GM12801 (cell line): ENCODE measurements around the gene OR4F15.

Source experiments
- TF ChIP-seq, protein P1 (sequence below): IDR thresholded peaks from one replicate; pipeline ENCODE4 v1.5.1; 2011; ENCODE audit warnings: control low read depth; ENCODE audit not compliant: insufficient read length; ENCODE audit errors: extremely low read depth

The OR4F15 gene

GRCh38 chr15:101795455-101795854, 16.5 kb upstream of the OR4F15 start:
- TF ChIP-seq, protein P1, sequence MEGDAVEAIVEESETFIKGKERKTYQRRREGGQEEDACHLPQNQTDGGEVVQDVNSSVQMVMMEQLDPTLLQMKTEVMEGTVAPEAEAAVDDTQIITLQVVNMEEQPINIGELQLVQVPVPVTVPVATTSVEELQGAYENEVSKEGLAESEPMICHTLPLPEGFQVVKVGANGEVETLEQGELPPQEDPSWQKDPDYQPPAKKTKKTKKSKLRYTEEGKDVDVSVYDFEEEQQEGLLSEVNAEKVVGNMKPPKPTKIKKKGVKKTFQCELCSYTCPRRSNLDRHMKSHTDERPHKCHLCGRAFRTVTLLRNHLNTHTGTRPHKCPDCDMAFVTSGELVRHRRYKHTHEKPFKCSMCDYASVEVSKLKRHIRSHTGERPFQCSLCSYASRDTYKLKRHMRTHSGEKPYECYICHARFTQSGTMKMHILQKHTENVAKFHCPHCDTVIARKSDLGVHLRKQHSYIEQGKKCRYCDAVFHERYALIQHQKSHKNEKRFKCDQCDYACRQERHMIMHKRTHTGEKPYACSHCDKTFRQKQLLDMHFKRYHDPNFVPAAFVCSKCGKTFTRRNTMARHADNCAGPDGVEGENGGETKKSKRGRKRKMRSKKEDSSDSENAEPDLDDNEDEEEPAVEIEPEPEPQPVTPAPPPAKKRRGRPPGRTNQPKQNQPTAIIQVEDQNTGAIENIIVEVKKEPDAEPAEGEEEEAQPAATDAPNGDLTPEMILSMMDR, result no peak

DNA sequence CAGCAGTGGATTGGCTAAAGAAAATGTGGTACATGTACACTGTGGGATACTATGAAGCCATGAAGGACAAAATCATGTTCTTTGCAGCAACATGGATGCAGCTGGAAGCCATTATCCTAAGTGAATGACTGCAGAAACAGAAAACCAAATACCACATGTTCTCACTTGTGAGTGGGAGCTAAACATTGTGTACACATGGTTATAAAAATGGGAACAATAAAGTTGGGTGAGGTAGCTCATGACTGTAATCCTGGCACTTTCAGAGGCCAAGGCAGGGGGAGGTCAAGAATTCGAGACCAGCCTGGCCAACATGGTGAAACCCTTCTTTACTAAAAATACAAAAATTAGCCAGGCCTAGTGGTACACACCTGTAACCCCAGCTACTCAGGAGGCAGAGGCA, 12.3 kb upstream of the OR4F15 start:
- TF ChIP-seq, protein P1, result no peak

- TF ChIP-seq, protein P1, result no peak
These were observed 11.0 kb upstream of the OR4F15 start for GRCh38 chr15:101801048-101801447.

- TF ChIP-seq, protein P1, result no peak
These were observed 8.8 kb upstream of the OR4F15 start, which contains the start of gene OR4F6 for GRCh38 chr15:101803209-101803608. TSS of gene OR4F6 (plus strand) at chr15:101803509. CDS start at chr15:101805720, 2,211 bp downstream.

- TF ChIP-seq, protein P1, result no peak
These were observed 8.3 kb upstream of the OR4F15 start for GRCh38 chr15:101803676-101804075.

- TF ChIP-seq, protein P1, result no peak
These were observed 7.6 kb upstream of the OR4F15 start for GRCh38 chr15:101804375-101804774.

DNA sequence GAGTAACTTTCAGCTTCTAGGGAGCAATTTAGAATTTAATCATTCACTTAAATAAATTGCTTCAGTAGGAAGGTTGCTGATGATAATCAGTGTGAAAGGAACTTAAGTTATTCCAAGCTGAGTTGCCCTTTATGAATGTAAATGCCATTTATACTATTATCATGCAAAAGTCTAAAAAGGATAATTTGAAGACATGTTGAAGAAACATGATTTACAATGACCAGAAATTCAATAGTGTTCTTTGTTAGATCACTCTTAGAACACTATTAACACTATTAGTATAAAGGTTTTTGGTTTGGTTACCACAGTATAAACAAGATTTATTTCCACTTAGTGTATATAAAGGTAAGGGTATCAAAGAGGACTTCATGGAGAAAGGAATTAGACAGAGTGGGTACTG, 7.1 kb upstream of the OR4F15 start:
- TF ChIP-seq, protein P1, result no peak
